Astrocyte of the spinal cord (primary cell): ENCODE results near the gene UBQLN1.
"Not testable (repeated sequence)": the region's sequence is repeated elsewhere in the genome, so short reads cannot be mapped to it uniquely, and the experiment has no call there.

ENCODE experiments used
- DNase-seq: peaks from one replicate; pipeline ENCODE4 v3.0.0; 2011; ENCODE audit warnings: low read depth, low spot score
- H3K4me3 ChIP-seq: 2 replicates; pipeline ENCODE4 v1.5.1; 2011; ENCODE audit warnings: low read depth, mild to moderate bottlenecking, low read length, moderate library complexity
- in situ Hi-C: cut with HindIII; loops from 2 replicates; pipeline ENCODE4 v1.10.0; 2017; ENCODE audit warnings: low sequenced_read_pairs
- TF ChIP-seq, protein P1 (sequence below): IDR thresholded peaks from 2 replicates; pipeline ENCODE4 v1.5.1; 2012; ENCODE audit warnings: low read depth, mild to moderate bottlenecking, low read length, inconsistent platforms

The UBQLN1 gene

DNA sequence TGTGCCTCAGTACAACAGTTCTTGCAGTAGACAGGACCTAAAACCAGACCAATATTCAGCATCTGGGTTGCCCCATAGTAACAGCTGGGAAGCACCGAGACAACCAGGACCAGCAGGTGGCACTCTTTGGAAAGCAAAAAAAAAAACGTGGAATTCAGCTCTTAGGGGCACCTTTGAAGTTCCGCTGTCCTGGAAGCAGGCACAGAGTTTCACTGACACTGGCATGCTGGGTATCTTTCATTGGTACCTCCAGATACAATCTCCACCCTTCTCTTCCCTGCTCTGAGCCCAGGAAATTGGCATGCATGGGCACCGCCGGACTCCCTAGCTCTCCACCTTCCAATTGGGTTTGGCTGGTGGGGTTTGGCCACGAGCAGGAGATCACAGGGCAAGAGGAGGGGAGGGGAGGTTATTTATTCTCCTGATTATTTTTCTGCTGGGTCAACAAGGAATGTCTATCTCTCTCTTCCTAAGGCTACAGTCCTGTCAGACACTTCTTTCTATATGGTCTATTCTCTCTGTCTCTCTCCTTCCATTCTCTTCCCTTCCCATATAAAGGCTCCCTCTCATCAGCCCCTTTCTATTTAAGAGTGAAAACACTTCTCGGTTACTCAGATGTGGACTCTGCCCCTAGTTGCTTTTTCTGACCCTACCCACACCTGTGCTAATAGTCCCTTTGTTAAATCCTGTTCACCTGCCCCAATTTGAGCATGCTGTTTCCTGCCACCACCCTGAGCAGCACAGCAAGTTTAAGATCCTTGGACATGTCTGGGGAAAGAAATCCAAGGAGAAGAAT, 86.7 kb downstream of the UBQLN1 start:
- no peak overlapping the region for H3K4me3 ChIP-seq
- TF ChIP-seq, protein P1, sequence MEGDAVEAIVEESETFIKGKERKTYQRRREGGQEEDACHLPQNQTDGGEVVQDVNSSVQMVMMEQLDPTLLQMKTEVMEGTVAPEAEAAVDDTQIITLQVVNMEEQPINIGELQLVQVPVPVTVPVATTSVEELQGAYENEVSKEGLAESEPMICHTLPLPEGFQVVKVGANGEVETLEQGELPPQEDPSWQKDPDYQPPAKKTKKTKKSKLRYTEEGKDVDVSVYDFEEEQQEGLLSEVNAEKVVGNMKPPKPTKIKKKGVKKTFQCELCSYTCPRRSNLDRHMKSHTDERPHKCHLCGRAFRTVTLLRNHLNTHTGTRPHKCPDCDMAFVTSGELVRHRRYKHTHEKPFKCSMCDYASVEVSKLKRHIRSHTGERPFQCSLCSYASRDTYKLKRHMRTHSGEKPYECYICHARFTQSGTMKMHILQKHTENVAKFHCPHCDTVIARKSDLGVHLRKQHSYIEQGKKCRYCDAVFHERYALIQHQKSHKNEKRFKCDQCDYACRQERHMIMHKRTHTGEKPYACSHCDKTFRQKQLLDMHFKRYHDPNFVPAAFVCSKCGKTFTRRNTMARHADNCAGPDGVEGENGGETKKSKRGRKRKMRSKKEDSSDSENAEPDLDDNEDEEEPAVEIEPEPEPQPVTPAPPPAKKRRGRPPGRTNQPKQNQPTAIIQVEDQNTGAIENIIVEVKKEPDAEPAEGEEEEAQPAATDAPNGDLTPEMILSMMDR = peak; percentile 84
- in situ Hi-C loops = no loop called here
- DNase-seq = peak; percentile 53

DNA sequence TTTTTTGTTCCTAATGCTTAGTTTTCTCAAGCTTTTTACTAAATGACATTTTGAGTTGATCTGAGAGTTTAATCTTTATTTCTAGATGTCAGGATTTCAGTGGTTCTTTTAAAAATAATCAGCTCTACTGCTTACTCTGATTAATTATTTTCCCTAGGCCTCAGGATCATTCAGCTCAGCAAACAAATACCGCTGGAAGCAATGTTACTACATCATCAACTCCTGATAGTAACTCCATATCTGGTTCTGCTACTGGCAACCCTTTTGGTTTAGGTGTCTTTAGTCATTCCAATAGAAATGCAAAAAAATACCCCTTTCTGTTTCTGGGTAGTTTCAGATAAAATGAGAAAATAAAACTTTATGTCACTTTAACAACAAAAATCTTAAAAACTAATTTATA, 90.5 kb downstream of the UBQLN1 start:
- in situ Hi-C loops = no loop called here
- TF ChIP-seq, protein P1 = no peak
- DNase-seq = no peak
- H3K4me3 ChIP-seq = no peak overlapping the region

DNA sequence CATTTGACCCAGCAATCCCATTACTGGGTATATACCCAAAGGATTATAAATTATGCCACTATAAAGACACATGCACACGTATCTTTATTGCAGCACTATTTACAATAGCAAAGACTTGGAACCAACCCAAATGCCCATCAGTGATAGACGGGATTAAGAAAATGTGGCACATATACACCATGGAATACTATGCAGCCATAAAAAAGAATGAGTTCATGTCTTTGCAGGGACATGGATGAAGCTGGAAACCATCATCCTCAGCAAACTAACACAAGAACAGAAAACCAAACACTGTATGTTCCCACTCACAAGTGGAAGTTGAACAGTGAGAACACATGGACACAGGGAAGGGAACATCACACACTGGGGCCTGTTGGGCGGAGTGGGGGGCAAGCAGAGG, 94.5 kb downstream of the UBQLN1 start:
- H3K4me3 ChIP-seq, in situ Hi-C loops, DNase-seq: not testable (repeated sequence)
